Measurements from ENCODE around the gene ASB3. TPM values are rescaled to one million over a fixed set of nuclear protein-coding genes. Genes with fewer than 3 reads are reported as not detected.

ASB3 gene
- total RNA-seq, 2 experiments from 2014 or later, result 26.4 to 30.3 TPM

- Histone ChIP-seq H3K4me2 (ENCODE audit: low read length) (no peak overlapping the region), H3K9me3 (ENCODE audit: low read length) (no peaks in the 10 kb centered on the region), H3K79me2 (ENCODE audit: insufficient read depth, low read depth, low read length) (no peaks in the 10 kb centered on the region), H3K4me3 (ENCODE audit: low read depth, low read length, poor library complexity, severe bottlenecking) (no peak overlapping the region), H4K20me1 (ENCODE audit: insufficient read depth, low read length) (no peaks in the 10 kb centered on the region), H3K27ac (ENCODE audit: low read depth, low read length, poor library complexity, severe bottlenecking) (no peak overlapping the region), H3K4me1 (ENCODE audit: insufficient read depth, low read length, poor library complexity, severe bottlenecking) (no peaks in the 10 kb centered on the region), H3K36me3 (ENCODE audit: insufficient read depth, low read length) (no peaks in the 10 kb centered on the region), H3K9me2 (ENCODE audit: insufficient read depth, low read length) (no peaks in the 10 kb centered on the region), H2AFZ (ENCODE audit: low read length) (no peak overlapping the region)
- intact Hi-C loops (cut with micrococcal nuclease; ENCODE audit: unreplicated experiment), result loop anchor here (10.0 kb wide), 1 partner anchor 405 kb away; no protein-coding TSS in a partner anchor
- BruUV-seq (replicated peaks), result no TSS peak
- no peak for TF ChIP-seq EZH2phosphoT487 (IDR thresholded peaks at IDR 0.05; ENCODE audit: borderline replicate concordance, low read depth, low read length)
- TF ChIP-seq CTCF (conservative IDR thresholded peaks at IDR 0.05; ENCODE audit: low read length), result no peak
- CTCF ChIA-PET (ENCODE audit: unreplicated experiment), result no interaction called here
- DNase-seq (ENCODE audit: low spot score), result no peak
- POLR2A ChIA-PET, result interaction anchor here (0.6 to 1.0 kb wide), 3 partner anchors 61 to 572 kb away, joined by 3 to 4 read pairs (median 3); partner anchors contain the start of gene CHAC2
Observed at GRCh38 chr2:53829273-53829979, 42.7 kb upstream of the ASB3 start.

- no peak overlapping the region for H2AFZ ChIP-seq (ENCODE audit: low read length)
- intact Hi-C loops (cut with micrococcal nuclease; ENCODE audit: unreplicated experiment), result loop anchor here (10.0 kb wide), 1 partner anchor 404 kb away; no protein-coding TSS in a partner anchor
- H3K4me3 ChIP-seq (ENCODE audit: low read depth, low read length, poor library complexity, severe bottlenecking), result no peak overlapping the region
- no peak for DNase-seq (ENCODE audit: low spot score)
- H3K9me2 ChIP-seq (ENCODE audit: insufficient read depth, low read length), result no peaks in the 10 kb centered on the region
- no peak overlapping the region for H3K4me2 ChIP-seq (ENCODE audit: low read length)
- H3K27ac ChIP-seq (ENCODE audit: low read depth, low read length, poor library complexity, severe bottlenecking), result no peak overlapping the region
- CTCF ChIA-PET (ENCODE audit: unreplicated experiment), result no interaction called here
- POLR2A ChIA-PET, result no interaction called here
- BruUV-seq (replicated peaks), result no TSS peak
- no peaks in the 10 kb centered on the region for H4K20me1 ChIP-seq (ENCODE audit: insufficient read depth, low read length)
- H3K36me3 ChIP-seq (ENCODE audit: insufficient read depth, low read length), result no peaks in the 10 kb centered on the region
- no peaks in the 10 kb centered on the region for H3K4me1 ChIP-seq (ENCODE audit: insufficient read depth, low read length, poor library complexity, severe bottlenecking)
- no peaks in the 10 kb centered on the region for H3K79me2 ChIP-seq (ENCODE audit: insufficient read depth, low read depth, low read length)
- TF ChIP-seq CTCF (conservative IDR thresholded peaks at IDR 0.05; ENCODE audit: low read length), result no peak
- TF ChIP-seq EZH2phosphoT487 (IDR thresholded peaks at IDR 0.05; ENCODE audit: borderline replicate concordance, low read depth, low read length), result no peak
- H3K9me3 ChIP-seq (ENCODE audit: low read length), result no peaks in the 10 kb centered on the region
Observed at GRCh38 chr2:53828331-53828730, 41.6 kb upstream of the ASB3 start.

All from OCI-LY7 (cell line).